ENCODE data around the gene RIT2. TPM values are rescaled to one million over a fixed set of nuclear protein-coding genes. Genes with fewer than 3 reads are reported as not detected.

Gene RIT2
- total and polyA plus RNA-seq, 2 of the 4 experiments (the other 2 are of a cell fraction): not detected

DNA sequence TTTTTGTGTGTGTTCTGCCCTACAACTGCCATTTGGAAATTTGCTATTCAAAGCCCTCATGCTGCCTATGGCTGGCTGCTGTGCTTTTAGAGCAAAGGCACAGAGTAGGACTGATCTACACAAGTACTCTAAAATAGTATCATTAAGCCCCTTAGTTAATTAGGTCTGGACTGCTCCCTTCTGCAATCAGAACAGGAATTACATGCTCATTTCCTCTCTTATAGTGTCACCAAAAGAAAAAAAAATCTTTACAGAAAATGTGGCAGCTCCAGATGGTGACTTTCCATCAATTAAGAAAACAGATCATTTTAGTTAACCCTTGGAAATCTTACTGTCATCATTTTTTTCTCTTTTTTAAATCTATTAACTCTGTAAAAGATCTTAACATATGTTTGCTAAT lies 337.5 kb downstream of the RIT2 start:
- Histone ChIP-seq H3K9me1 (ENCODE audit: insufficient read depth, low read length) (no peaks in the 10 kb centered on the region), H2AK5ac (ENCODE audit: low read depth, low read length) (no peak overlapping the region), H2BK20ac (ENCODE audit: low read depth, low read length) (no peak overlapping the region), H3K27ac (ENCODE audit: insufficient read depth, low read length) (no peak overlapping the region), H3K9ac (ENCODE audit: low read depth, low read length) (no peak overlapping the region), H2BK15ac (ENCODE audit: low read depth, low read length) (no peak overlapping the region), H3K4me3 (ENCODE audit: insufficient read depth, low read depth, low read length) (no peak overlapping the region), H2BK5ac (ENCODE audit: low read depth, low read length, poor library complexity, severe bottlenecking) (no peak overlapping the region), H2AK9ac (replicated peaks; ENCODE audit: low read depth, low read length, poor library complexity) (no peak overlapping the region), H3K4me2 (ENCODE audit: low read depth, low read length) (no peak overlapping the region), H2BK120ac (ENCODE audit: low read depth, low read length) (no peak overlapping the region), H3K36me3 (ENCODE audit: control insufficient read depth, insufficient read depth, low read length) (no peaks in the 10 kb centered on the region), H4K91ac (ENCODE audit: insufficient read depth, low read depth, low read length) (no peak overlapping the region), H3K4me1 (ENCODE audit: control insufficient read depth, insufficient read depth, low read length) (no peaks in the 10 kb centered on the region), H4K20me1 (ENCODE audit: insufficient read depth, low read length) (no peaks in the 10 kb centered on the region), H4K8ac (ENCODE audit: low read depth in 2 of 2, low read length in 2 of 2) (no peak overlapping the region), H3K18ac (ENCODE audit: low read depth, low read length) (no peak overlapping the region), H3K4ac (ENCODE audit: low read depth, low read length) (no peak overlapping the region), H4K5ac (ENCODE audit: low read depth, low read length) (no peak overlapping the region), H2AFZ (replicated peaks; ENCODE audit: low read length, poor library complexity) (no peak overlapping the region), H3K27me3 (ENCODE audit: control insufficient read depth, insufficient read depth, low read length) (no peaks in the 10 kb centered on the region), H3K14ac (replicated peaks; ENCODE audit: low read depth, low read length) (no peak overlapping the region), H3K56ac (ENCODE audit: extremely low read depth, insufficient read depth, low read length) (no peak overlapping the region), H3K23ac (ENCODE audit: low read depth, low read length) (no peak overlapping the region), H3K9me3 (ENCODE audit: control insufficient read depth, insufficient read depth, low read length) (no peaks in the 10 kb centered on the region), H3K79me1 (ENCODE audit: low read depth in 1 of 2, low read length in 2 of 2) (no peaks in the 10 kb centered on the region)
- dilution Hi-C loops (cut with HindIII; ENCODE audit: low sequenced_read_pairs, unreplicated experiment) (no loop called here), in situ Hi-C loops (cut with MboI; ENCODE audit: low sequenced_read_pairs) (no loop called here), intact Hi-C loops (cut with micrococcal nuclease) (no loop called here)
- no peak for ATAC-seq (ENCODE audit: low read depth)
- POLR2A ChIA-PET (ENCODE audit: unreplicated experiment): no interaction called here
- CTCF ChIA-PET: interaction anchor here (0.7 kb wide), 1 partner anchor 37 kb away, joined by 3 read pairs; no protein-coding TSS in a partner anchor
- no peak for DNase-seq
- no TSS peak for BruUV-seq (replicated peaks)
- TF ChIP-seq POLR2A (IDR thresholded peaks at IDR 0.05; ENCODE audit: low read depth, low read length): no peak
- no peak for TF ChIP-seq FOS (IDR thresholded peaks at IDR 0.05; ENCODE audit: low read depth, low read length)
